ENCODE data around the gene IDH3G. TPM values are rescaled to one million over a fixed set of nuclear protein-coding genes. Genes with fewer than 3 reads are reported as not detected.

The IDH3G gene
- total RNA-seq, 1 donor from 2014 or later: 49.5 TPM

DNA sequence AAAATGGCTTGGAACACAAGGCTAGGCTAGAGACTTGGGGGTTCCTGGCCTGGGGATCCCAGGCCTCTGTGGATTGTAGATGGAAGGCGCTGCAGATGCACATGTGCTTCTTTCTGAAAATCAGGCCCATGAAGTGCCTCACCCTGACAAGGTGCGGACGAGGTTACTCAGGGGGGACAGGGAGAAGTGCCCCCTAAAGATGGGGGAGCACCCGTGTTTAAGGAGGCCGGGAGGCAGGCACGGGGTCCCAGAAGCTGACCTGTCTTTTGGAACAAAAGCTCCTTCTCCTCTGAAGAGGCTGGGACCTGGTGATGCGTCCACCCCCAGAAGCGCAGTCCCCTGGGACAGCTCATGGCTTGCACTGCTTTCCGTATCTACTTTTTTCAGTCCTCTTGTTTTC, 33.7 kb upstream of the IDH3G start:
- DNase-seq (ENCODE audit: low spot score, unreplicated experiment): no peak
- Mint-ChIP-seq H3K4me3 (ENCODE audit: low read depth) (no peak overlapping the region), H3K27me3 (peaks cover 58% of the 10 kb centered on the region), H3K4me1 (ENCODE audit: low read depth) (no peaks in the 10 kb centered on the region), H3K27ac (no peak overlapping the region), H3K9me3 (ENCODE audit: low read depth) (peaks cover 3% of the 10 kb centered on the region), H3K36me3 (ENCODE audit: insufficient read depth) (no peaks in the 10 kb centered on the region)
- TF ChIP-seq, protein P1, sequence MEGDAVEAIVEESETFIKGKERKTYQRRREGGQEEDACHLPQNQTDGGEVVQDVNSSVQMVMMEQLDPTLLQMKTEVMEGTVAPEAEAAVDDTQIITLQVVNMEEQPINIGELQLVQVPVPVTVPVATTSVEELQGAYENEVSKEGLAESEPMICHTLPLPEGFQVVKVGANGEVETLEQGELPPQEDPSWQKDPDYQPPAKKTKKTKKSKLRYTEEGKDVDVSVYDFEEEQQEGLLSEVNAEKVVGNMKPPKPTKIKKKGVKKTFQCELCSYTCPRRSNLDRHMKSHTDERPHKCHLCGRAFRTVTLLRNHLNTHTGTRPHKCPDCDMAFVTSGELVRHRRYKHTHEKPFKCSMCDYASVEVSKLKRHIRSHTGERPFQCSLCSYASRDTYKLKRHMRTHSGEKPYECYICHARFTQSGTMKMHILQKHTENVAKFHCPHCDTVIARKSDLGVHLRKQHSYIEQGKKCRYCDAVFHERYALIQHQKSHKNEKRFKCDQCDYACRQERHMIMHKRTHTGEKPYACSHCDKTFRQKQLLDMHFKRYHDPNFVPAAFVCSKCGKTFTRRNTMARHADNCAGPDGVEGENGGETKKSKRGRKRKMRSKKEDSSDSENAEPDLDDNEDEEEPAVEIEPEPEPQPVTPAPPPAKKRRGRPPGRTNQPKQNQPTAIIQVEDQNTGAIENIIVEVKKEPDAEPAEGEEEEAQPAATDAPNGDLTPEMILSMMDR (IDR thresholded peaks at IDR 0.05; ENCODE audit: unreplicated experiment): no peak

GRCh38 chrX:153827016-153827415, 32.8 kb upstream of the IDH3G start:
- TF ChIP-seq, protein P1 (IDR thresholded peaks at IDR 0.05; ENCODE audit: unreplicated experiment): no peak
- DNase-seq (ENCODE audit: low spot score, unreplicated experiment): no peak
- no peak overlapping the region for H3K27ac Mint-ChIP-seq
- H3K36me3 Mint-ChIP-seq (ENCODE audit: insufficient read depth): no peaks in the 10 kb centered on the region
- no peak overlapping the region for H3K4me3 Mint-ChIP-seq (ENCODE audit: low read depth)
- H3K9me3 Mint-ChIP-seq (ENCODE audit: low read depth): no peaks in the 10 kb centered on the region
- peaks cover 54% of the 10 kb centered on the region for H3K27me3 Mint-ChIP-seq
- H3K4me1 Mint-ChIP-seq (ENCODE audit: low read depth): no peaks in the 10 kb centered on the region

- no peak overlapping the region for H3K4me3 Mint-ChIP-seq (ENCODE audit: low read depth)
- no peak overlapping the region for H3K27ac Mint-ChIP-seq
- peaks cover 3% of the 10 kb centered on the region for H3K9me3 Mint-ChIP-seq (ENCODE audit: low read depth)
- no peaks in the 10 kb centered on the region for H3K36me3 Mint-ChIP-seq (ENCODE audit: insufficient read depth)
- TF ChIP-seq, protein P1 (IDR thresholded peaks at IDR 0.05; ENCODE audit: unreplicated experiment): no peak
- DNase-seq (ENCODE audit: low spot score, unreplicated experiment): no peak
- peaks cover 43% of the 10 kb centered on the region for H3K27me3 Mint-ChIP-seq
- H3K4me1 Mint-ChIP-seq (ENCODE audit: low read depth): no peaks in the 10 kb centered on the region
These were observed 30.9 kb upstream of the IDH3G start for GRCh38 chrX:153825042-153825441.

GRCh38 chrX:153824348-153824747, 30.2 kb upstream of the IDH3G start:
- Mint-ChIP-seq H3K4me3 (ENCODE audit: low read depth) (no peak overlapping the region), H3K4me1 (ENCODE audit: low read depth) (no peaks in the 10 kb centered on the region), H3K27ac (no peak overlapping the region), H3K27me3 (peaks cover 43% of the 10 kb centered on the region), H3K9me3 (ENCODE audit: low read depth) (peaks cover 3% of the 10 kb centered on the region), H3K36me3 (ENCODE audit: insufficient read depth) (no peaks in the 10 kb centered on the region)
- TF ChIP-seq, protein P1 (IDR thresholded peaks at IDR 0.05; ENCODE audit: unreplicated experiment): no peak
- no peak for DNase-seq (ENCODE audit: low spot score, unreplicated experiment)

DNA sequence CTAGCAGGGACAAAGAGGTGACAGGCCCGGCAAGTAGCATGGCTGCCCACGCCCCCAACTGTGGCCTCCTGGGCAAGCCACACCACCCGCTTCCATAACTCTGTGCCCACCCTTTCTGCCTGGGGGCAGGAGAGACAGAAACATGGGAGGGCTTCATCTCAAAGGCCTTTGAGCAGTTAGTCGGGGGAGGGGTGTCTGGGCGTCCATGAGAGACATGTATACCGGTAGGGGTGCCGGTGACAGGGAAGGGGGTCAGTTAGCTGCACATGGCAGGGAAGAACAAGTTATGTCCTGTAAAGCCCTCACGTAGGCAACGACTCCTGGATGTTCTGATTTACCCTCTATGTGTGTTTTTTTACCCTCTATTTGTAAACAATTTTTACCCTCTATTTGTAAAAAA, 26.9 kb upstream of the IDH3G start:
- peaks cover 3% of the 10 kb centered on the region for H3K9me3 Mint-ChIP-seq (ENCODE audit: low read depth)
- DNase-seq (ENCODE audit: low spot score, unreplicated experiment): no peak
- no peak overlapping the region for H3K4me3 Mint-ChIP-seq (ENCODE audit: low read depth)
- H3K27ac Mint-ChIP-seq: no peak overlapping the region
- H3K36me3 Mint-ChIP-seq (ENCODE audit: insufficient read depth): no peaks in the 10 kb centered on the region
- TF ChIP-seq, protein P1 (IDR thresholded peaks at IDR 0.05; ENCODE audit: unreplicated experiment): no peak
- no peaks in the 10 kb centered on the region for H3K4me1 Mint-ChIP-seq (ENCODE audit: low read depth)
- H3K27me3 Mint-ChIP-seq: peaks cover 19% of the 10 kb centered on the region

All from progenitor cell of endocrine pancreas (in vitro differentiated cells).